Activated naive CD8-positive, alpha-beta T cell (primary cell): ENCODE data around the gene SLC9A9.

Experiments used
- H3K27ac Mint-ChIP-seq: one replicate; pipeline ENCODE4 v1.8.0; 2021; ENCODE audit warnings: mixed read lengths
- H3K27me3 Mint-ChIP-seq: one replicate; pipeline ENCODE4 v1.8.0; 2021; ENCODE audit warnings: mixed read lengths
- H3K36me3 Mint-ChIP-seq: one replicate; pipeline ENCODE4 v1.8.0; 2021; ENCODE audit warnings: mixed read lengths
- H3K4me1 Mint-ChIP-seq: one replicate; pipeline ENCODE4 v1.8.0; 2021; ENCODE audit warnings: low read depth, mixed read lengths
- H3K4me3 Mint-ChIP-seq: one replicate; pipeline ENCODE4 v1.8.0; 2021; ENCODE audit warnings: mild to moderate bottlenecking, mixed read lengths
- H3K9me3 Mint-ChIP-seq: one replicate; pipeline ENCODE4 v1.8.0; 2021; ENCODE audit warnings: low read depth, mixed read lengths

SLC9A9 gene

DNA sequence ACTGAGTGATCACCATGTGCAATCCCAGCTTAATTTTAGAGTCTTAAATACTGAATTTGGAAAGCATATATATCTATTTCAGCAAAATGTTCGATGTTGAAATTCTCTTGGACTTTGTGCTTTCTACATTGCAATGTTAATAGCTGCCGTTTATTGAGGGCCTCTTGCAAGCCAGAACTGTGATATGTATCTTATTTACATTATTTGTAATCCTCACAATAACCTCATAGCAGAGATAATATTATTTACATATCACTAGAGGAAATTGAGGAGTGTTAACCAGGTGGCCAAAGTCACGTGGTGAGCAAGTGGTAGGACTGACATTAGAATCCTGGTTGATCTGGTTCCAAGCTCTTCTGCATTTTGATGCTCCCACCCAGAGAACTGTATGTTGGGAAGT, 254.1 kb downstream of the SLC9A9 start:
- H3K9me3 Mint-ChIP-seq = no peaks in the 10 kb centered on the region
- no peak overlapping the region for H3K27ac Mint-ChIP-seq
- H3K4me3 Mint-ChIP-seq = no peak overlapping the region
- no peaks in the 10 kb centered on the region for H3K27me3 Mint-ChIP-seq
- H3K4me1 Mint-ChIP-seq = no peaks in the 10 kb centered on the region
- peaks cover 3% of the 10 kb centered on the region for H3K36me3 Mint-ChIP-seq

DNA sequence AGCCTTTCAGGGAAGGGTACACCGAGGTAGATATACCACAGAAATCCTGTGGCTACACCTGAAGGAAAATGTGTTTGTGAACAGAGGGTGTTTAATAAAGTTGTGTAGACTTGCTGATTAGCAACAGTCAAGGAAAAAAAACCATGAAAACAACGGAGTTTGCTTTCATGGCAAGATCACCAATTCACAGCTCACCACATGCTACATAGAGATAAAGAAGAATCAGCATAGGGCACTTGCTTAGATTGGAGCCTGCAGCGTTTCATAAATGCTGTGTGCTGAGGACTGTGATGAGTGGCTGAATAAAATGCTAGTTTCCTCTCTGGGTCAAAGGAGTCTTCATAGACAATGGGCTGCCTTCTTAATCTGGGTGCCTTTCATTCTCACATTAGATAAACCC, 257.6 kb downstream of the SLC9A9 start:
- H3K9me3 Mint-ChIP-seq = no peaks in the 10 kb centered on the region
- no peak overlapping the region for H3K4me3 Mint-ChIP-seq
- no peaks in the 10 kb centered on the region for H3K27me3 Mint-ChIP-seq
- H3K36me3 Mint-ChIP-seq = peaks cover 5% of the 10 kb centered on the region
- H3K27ac Mint-ChIP-seq = no peak overlapping the region
- H3K4me1 Mint-ChIP-seq = peaks cover 3% of the 10 kb centered on the region

DNA sequence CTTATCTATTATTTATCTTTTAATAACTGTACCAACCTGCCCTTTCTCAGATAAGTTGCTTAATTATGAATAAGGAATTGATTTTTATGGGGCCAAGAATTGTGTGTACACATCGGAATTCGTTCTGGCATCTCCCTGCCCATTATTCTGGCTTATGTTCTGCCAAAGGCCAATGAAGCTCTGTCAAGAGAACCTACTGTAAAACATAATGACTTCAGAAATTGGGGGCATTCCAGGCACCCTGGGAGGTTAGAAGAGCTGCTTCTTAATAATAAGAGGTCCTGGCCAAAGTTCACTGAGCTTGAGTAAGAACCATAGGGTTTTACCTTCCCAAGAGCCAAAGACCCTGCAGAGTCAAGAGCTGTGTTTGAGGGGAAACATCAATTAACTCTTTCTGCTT, 261.7 kb downstream of the SLC9A9 start:
- Mint-ChIP-seq H3K27ac (no peak overlapping the region), H3K4me3 (no peak overlapping the region), H3K4me1 (peaks cover 3% of the 10 kb centered on the region), H3K36me3 (peaks cover 5% of the 10 kb centered on the region), H3K9me3 (no peaks in the 10 kb centered on the region), H3K27me3 (no peaks in the 10 kb centered on the region)

DNA sequence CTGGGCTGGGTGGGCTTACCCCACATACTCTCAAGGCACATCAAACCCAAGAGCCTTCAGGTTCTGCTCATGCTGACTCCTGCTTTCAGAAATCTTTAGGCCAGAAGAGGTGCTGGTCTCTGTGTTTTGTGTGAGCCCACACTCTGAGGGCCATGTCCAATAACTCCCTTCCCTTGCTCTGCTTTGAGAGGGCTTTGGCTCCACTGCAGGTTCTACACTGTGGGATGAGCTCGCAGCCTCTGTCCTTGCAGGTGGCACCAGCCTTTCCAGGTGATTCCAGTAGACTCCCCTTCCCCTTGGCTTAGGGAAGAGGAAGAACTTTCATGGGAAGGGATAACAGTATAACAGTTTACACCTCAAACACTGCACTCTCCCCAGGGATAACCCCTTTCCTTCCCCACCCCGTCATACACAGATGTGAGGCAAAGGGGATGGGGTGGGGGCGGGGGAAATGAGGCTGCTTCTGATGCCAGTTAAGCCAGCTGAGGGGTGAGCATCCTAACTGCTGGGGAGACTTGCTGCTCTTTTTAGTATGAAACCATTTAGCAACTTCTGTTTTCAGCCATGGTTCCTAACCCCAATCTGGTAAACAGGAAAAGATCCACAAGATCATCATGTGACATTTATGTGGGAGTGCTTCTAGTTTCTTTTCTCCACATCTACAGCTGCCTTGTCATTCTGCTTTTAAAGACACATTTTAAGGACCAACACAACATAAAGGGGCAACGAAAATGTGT, 262.4 kb downstream of the SLC9A9 start:
- H3K4me1 Mint-ChIP-seq = peaks cover 3% of the 10 kb centered on the region
- H3K27ac Mint-ChIP-seq = no peak overlapping the region
- no peaks in the 10 kb centered on the region for H3K27me3 Mint-ChIP-seq
- H3K36me3 Mint-ChIP-seq = peaks cover 5% of the 10 kb centered on the region
- no peak overlapping the region for H3K4me3 Mint-ChIP-seq
- no peaks in the 10 kb centered on the region for H3K9me3 Mint-ChIP-seq

DNA sequence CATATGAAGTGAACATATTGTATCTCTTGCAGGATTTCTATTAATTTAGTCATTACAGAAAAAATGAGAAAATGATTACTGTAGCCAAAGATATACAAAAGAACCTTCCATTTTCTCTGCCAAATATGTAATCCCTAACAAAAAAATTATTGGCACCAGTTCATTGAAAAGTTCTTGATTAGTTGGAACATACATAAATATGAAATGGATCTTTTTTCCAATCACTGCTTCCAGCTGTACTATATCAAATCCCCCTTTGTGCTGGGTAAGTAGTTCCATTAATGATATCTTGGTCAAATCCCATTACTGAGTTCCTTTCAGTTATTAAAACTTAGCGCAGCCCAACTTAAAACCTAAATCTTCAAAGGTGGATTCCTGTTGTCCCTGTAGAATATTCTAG, 263.8 kb downstream of the SLC9A9 start:
- H3K4me3 Mint-ChIP-seq = no peak overlapping the region
- H3K9me3 Mint-ChIP-seq = no peaks in the 10 kb centered on the region
- H3K4me1 Mint-ChIP-seq = peaks cover 3% of the 10 kb centered on the region
- no peak overlapping the region for H3K27ac Mint-ChIP-seq
- H3K27me3 Mint-ChIP-seq = no peaks in the 10 kb centered on the region
- peaks cover 5% of the 10 kb centered on the region for H3K36me3 Mint-ChIP-seq

DNA sequence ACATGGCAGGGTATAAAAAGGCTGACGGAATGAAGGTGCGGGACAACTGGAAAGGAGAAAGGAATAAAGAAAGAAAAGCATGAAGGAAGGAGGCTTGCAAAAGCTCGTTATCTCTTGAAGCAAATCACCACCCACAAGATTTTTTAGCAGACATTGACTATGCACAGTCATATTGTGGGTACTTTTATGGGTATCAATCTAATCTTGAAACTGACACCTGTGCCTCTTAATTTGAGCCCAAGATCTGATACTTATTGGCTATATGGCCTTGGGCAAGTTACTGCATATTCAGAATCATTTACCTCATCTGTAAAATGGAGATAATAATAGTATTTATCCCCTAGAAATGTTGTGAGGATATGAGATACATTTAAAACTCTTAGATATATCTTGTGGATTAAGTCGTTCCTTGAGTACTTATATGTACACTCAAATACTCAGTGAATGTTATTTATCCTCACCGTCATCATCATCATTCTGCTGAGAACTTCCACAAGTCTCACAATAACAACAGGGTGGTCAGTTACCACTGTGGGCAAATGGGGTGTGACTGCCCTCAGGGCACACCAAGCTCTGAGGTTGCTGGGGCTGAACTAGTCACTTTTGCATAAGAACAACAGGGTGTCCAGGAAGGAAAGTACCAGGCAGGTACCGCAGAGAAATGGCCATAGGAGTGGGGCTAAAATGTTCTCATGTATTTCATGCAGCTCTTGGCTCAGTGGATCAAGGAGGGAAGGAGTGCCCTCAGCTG, 266.1 kb downstream of the SLC9A9 start:
- Mint-ChIP-seq H3K4me3 (no peak overlapping the region), H3K9me3 (no peaks in the 10 kb centered on the region), H3K4me1 (peaks cover 3% of the 10 kb centered on the region), H3K27ac (no peak overlapping the region), H3K36me3 (peaks cover 10% of the 10 kb centered on the region), H3K27me3 (no peaks in the 10 kb centered on the region)

DNA sequence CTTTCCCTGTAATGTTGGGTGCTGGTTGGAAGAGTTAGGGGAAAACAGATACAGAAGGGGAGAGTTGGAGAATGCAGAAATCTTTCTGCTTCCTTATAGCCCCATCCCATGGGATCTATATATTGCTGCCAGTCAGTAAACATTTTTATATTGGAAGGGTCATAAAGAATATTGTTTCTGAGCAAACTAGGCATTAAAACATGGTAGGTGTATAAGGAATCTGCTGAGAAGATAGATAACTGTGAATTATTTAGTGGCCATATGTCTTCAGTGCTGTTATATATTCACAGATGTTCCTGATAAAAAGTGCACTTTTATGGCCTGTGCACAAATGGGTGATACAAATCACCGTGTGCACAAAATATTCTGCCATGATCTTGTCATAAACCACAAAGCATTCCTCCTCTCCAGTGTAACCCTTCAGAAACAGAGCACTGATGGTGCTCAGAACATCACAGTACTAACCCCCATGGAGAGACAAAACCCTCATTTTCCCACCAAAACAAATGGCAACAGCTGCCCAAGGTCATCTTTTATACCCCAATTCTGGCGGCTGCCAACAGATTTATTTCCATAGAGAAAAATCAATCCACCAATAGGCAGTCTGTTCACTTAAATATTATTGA, 269.3 kb downstream of the SLC9A9 start:
- Mint-ChIP-seq H3K4me3 (no peak overlapping the region), H3K36me3 (peaks cover 10% of the 10 kb centered on the region), H3K27me3 (no peaks in the 10 kb centered on the region), H3K9me3 (no peaks in the 10 kb centered on the region), H3K4me1 (no peaks in the 10 kb centered on the region), H3K27ac (no peak overlapping the region)

DNA sequence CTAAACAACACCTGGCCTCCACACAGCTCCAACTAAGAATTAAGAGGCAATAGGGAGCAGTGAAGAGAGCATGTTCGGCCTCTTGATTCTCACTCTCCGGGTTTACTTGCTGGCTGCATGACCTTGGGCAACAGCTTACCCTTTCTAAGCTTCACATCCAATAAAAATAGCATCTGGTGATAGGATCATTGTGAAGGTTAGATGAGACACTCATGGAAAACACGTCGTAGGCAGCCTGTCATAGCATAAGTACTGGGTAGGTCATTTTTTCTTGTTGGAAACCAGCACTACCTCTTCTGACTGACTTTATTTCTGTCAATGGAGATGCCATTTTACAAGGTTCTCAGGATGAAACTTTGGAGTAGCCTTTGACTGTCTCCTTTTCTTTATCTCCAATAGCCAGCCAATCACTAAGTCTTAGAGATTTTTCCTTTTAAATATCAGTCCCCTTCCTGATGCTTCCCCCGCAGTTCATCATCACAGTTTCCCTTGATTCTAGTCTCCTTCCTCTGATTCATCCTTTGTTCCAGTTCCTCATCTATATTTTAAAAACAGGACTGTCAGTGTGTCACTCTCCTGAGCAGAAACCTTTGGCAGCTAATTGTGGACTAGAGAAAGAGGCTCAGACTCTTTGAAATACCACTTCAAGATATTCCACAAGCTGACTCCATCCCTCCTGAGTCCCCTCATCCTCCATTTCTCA, 271.5 kb downstream of the SLC9A9 start:
- Mint-ChIP-seq H3K27me3 (no peaks in the 10 kb centered on the region), H3K4me3 (no peak overlapping the region), H3K4me1 (no peaks in the 10 kb centered on the region), H3K36me3 (peaks cover 15% of the 10 kb centered on the region), H3K9me3 (no peaks in the 10 kb centered on the region), H3K27ac (no peak overlapping the region)

DNA sequence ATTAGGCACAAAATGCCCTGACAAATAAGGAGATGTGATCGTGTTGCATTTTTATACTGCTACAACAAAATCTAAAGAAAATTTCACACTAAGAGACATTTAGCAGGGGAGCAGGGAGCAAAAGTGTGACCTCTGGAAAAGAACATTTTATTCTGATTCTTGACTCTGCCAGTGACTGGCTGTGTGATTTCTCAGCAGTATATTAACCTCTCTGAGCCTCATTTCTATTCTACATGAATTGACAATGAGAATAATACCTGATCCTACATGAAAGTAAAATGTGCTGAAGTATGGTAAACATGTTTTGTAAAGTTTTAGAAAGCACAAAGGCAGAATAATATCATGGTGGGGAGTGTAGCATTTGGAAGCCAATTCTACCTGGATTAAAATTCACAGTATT, 273.3 kb downstream of the SLC9A9 start:
- no peak overlapping the region for H3K27ac Mint-ChIP-seq
- no peaks in the 10 kb centered on the region for H3K4me1 Mint-ChIP-seq
- peaks cover 17% of the 10 kb centered on the region for H3K36me3 Mint-ChIP-seq
- H3K4me3 Mint-ChIP-seq = no peak overlapping the region
- H3K27me3 Mint-ChIP-seq = no peaks in the 10 kb centered on the region
- H3K9me3 Mint-ChIP-seq = no peaks in the 10 kb centered on the region

DNA sequence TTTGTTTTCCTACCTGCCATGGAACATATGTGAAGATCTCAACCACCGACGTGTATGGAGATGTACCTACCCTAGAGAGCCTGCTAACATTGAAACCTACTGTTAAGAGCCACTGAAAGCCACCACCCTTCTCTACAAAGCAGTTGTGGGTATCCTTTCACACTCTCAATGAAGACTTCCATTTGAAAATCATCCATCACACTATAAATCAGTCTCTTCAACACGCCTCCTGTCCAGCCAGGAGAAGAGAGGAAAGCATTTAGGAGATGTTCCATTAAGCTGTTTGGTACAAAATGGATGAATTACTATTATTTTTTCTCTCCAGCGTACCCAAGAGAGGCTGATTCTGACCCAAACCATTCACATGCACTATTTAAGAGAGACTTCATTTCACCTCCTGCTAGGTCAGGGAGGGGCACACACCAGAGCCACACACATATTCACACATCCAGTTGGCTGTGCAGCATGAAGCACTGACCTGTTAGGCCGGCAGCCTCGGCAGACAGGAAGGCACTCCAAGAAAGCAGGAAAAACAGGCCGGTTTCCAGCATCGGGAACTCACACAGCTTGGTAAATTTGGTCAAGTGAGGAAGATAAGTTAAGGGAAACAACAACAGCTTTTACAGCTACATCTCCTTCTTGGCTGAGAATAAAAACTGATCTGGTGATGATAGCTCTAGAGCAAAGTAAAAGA, 274.5 kb downstream of the SLC9A9 start:
- Mint-ChIP-seq H3K27ac (no peak overlapping the region), H3K4me3 (no peak overlapping the region), H3K27me3 (no peaks in the 10 kb centered on the region), H3K4me1 (no peaks in the 10 kb centered on the region), H3K9me3 (no peaks in the 10 kb centered on the region), H3K36me3 (peaks cover 19% of the 10 kb centered on the region)

DNA sequence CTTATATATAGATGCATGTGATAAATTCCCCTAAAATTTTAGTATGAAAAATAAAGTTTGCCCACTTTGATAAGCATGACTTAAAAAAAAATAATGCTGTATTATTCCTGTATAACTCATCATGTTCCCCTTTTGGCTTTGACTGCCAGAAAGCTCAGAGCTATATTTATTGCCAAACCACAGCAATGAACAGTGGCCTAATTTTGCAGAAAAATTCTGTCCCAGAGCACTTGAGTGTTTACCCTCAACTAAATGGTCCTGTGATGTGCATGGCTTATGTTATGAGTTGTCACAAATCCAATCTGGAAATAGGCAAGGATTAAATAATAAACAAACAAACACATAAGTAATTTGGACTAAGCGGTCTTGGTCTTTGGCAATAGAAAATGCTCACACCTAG, 276.7 kb downstream of the SLC9A9 start:
- Mint-ChIP-seq H3K4me3 (no peak overlapping the region), H3K36me3 (peaks cover 11% of the 10 kb centered on the region), H3K27me3 (no peaks in the 10 kb centered on the region), H3K9me3 (no peaks in the 10 kb centered on the region), H3K27ac (no peak overlapping the region), H3K4me1 (no peaks in the 10 kb centered on the region)

DNA sequence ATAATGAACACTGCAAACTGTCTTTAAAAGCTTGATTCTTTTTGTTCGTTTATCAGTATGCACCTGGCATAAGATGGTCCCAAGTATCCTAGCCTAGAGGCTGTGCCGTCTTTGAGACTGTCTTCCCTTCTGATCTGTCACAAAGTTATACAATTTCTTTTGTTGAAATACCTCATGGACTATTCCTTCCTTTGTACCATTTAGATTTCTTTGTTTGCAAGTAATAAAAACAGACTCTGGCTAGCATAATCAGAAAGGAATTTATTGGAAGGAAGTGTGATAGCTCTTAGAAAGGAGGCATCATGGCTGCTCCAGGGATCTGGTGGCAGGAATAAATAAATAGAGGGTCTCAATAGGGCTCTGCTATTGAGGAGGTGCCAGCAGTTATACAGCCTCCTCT, 280.4 kb downstream of the SLC9A9 start:
- no peak overlapping the region for H3K4me3 Mint-ChIP-seq
- peaks cover 11% of the 10 kb centered on the region for H3K36me3 Mint-ChIP-seq
- H3K9me3 Mint-ChIP-seq = no peaks in the 10 kb centered on the region
- H3K27me3 Mint-ChIP-seq = no peaks in the 10 kb centered on the region
- H3K27ac Mint-ChIP-seq = no peak overlapping the region
- H3K4me1 Mint-ChIP-seq = no peaks in the 10 kb centered on the region

DNA sequence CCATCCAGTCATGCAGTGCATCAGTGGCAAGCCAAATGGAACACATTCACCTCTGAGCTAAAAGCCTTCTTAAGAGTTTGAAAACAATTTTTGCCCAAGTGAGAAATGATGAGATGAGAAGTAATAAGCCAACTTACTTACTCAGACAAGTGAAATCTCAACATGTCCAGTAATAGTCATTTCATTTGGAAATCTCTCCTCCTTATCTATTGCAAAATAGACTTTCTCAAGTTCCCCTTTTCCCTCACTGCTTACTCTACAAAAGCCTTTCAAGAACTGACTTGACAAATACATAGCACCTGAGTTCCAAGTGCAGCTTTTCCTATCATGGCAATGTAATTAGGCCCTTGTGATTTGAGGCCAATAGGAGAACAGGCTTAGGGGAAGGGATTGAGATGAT, 282.3 kb downstream of the SLC9A9 start:
- no peaks in the 10 kb centered on the region for H3K9me3 Mint-ChIP-seq
- no peak overlapping the region for H3K4me3 Mint-ChIP-seq
- H3K36me3 Mint-ChIP-seq = peaks cover 11% of the 10 kb centered on the region
- H3K4me1 Mint-ChIP-seq = no peaks in the 10 kb centered on the region
- H3K27ac Mint-ChIP-seq = no peak overlapping the region
- H3K27me3 Mint-ChIP-seq = no peaks in the 10 kb centered on the region

DNA sequence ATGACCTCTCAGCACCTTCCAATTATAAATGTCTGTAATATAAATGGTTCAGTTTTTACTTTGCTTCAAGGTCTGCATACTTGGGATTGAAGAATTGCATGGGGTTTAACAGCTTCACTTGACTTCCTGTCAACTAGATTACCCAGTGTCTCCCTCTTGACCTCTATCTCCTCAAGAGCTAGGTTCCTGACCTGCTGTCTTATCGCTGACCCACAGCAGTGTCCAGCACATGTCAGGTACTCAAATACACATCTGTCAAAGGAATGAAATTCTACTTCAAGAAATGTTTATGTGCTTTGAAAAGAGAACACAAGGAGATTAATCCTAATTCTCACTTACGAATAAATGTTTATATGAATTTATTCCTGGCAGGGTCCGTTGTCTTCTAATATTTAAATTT, 284.5 kb downstream of the SLC9A9 start:
- H3K9me3 Mint-ChIP-seq = no peaks in the 10 kb centered on the region
- H3K4me1 Mint-ChIP-seq = no peaks in the 10 kb centered on the region
- H3K27ac Mint-ChIP-seq = no peak overlapping the region
- H3K27me3 Mint-ChIP-seq = no peaks in the 10 kb centered on the region
- H3K36me3 Mint-ChIP-seq = peaks cover 16% of the 10 kb centered on the region
- H3K4me3 Mint-ChIP-seq = no peak overlapping the region
